ENCODE data around the gene LYSMD2.
A peak's percentile ranks its signal among the peaks of the same experiment; 100 is the strongest.

Gene LYSMD2

DNA sequence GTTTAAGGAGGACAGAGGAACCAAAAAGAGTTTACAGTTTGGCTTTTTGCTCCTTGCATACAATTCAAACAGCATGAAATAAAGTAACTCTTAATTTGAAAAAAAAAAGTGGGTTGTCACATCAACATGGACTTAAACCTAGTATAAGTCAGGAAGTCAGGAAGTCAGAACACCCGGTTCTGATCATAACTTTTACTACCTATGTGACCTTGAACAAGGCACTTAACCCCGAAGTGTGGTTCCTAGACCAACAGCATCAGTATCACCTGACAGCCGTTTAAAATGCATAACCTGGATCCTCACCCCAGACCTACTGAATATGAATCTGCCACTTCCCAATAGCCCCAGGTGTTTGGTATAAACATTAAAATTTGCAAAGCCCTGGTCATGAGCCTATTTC is 18.7 kb downstream of the LYSMD2 start:
- no peak for DNase-seq

DNA sequence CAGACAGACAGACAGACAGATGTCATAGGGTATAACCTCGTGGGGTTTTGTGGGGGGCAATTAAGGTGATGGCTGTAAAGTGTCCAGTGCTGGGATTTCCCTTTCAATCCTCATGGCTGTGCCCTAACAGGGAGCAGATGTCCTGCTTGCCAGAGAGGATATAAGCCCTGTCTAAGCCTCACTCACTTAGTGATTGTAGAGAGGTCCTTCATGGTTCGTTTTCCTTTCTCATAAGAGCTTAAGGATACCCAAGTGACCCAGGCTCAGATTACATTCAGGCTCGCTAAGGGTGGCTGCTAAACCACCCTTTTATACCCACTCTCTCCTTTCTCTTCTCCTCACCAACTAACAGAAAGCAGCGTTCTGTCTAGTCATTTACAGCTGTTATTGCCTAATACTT is 19.2 kb downstream of the LYSMD2 start:
- DNase-seq: peak; percentile 45

DNA sequence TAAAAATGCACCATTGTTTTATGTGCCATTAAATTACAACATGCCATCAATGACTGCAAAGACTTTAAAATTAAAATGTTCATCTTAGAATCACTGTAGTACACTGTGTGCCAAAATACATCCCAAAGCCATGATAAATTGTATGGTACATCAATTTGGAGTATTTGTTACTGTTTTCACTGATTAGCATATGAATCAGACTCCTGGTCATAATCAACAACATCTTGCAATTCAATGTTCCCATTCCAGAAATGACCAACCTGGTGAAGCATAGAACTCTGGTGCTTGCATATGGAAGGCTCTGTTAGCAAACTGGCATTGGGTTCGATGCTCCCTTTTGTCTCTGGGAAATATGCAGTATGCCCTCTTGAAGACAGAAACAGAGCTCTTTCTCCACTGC is 22.5 kb downstream of the LYSMD2 start:
- DNase-seq: no peak

DNA sequence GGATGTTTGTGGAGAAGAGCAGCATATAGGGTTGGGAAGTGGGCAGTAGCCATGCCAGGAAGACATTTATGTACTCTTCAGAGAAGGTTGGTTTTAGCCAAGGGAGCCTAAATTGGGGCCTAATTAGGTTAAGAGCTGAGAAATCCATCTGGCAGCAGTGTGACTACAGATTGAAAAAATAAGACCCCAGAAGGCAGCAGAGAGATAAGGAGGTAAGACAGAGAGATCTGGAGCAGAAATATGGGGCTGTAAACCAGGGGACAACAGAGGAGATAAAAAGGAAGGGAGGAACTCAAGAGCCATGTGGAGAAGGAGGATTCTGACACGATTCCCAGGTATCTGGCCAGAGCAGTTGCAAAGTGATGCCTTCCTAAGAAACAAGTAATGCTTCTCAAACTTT is 23.3 kb downstream of the LYSMD2 start:
- DNase-seq: no peak

DNA sequence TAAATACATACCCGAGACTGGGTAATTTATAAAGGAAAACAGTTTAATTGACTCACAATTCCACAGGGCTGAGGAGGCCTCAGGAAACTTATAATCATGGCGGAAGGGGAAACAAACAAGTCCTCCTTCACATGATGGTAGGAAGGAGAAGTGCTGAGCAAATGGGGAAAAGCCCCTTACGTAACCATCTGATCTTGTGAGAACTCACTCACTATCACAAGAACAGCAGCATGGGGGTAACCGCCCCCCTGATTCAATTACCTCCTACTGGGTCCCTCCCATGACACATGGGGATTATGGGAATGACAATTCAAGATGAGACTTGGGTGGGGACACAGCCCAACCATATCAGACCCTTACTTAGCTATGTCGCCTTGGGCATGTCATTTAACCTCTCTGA is 28.4 kb downstream of the LYSMD2 start:
- peak; percentile 34 for DNase-seq

DNA sequence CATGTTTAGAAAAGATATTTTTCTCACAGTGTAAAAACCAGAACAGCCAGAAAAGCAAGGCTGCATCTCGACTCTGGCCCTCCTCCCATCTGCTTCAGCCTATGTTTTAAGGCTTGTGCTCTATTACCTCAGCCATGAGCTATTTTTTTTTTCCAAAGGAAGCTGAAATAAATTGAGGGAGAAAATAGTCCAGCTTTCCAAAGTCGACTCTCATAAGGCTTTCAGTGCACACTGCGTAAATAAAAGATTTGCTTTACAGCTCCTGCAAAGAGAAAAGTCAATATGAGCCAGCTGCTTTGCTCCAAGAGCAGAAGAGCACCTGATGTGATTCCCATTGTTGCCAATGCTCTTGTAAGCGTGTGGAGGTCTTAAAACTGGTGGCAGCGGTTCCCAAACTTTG is 29.4 kb downstream of the LYSMD2 start:
- DNase-seq: peak; percentile 91

DNA sequence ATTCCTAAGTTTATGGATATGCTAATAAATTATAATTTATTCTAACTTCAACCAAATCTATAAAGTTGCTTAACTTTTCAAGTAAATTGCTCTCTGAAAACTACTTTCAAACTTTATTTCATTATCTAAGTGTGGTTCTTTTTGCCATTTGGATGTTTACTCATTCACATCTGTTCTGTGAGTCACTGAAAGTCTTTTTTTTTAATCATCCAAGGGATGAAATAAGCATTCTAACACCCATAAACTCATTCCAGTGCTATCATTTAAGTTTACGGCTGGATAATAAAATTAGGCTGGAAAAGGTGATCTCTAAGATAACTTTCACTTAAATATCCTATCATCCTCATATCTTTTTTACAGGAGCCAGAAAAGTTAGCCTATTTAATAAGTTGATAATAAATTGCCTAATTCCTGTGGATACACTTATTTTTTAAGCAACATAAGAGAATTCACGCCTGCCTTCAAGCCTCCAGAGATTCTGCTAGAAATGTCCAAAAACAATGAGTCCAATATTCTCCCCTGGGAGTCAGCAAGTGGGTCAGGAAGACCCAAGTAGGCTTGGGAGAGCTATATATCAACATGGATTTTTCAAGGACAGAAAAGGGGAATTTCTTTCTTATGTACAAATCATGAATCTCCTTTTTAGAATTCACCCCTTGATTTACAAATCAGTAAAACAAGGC is 30.4 kb downstream of the LYSMD2 start:
- peak; percentile 16 for DNase-seq

DNA sequence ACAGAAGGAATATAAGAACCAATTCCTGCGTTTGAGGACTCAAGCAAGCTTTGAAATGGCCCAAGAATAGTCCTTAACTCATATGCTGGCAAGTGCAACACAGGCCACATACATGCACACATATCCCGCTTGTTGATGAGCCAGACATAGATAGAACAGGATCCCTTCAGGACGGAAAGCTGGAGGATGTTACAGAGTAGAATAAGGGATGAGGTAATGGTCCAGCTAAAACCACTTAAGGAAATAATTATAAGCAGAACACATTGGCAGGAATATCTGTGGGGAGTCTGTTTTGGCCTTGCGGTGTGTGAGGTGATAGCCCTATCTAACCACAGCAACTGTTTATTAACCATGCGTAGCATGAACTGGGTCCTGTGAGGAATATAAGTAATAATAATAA is 31.2 kb downstream of the LYSMD2 start:
- DNase-seq: no peak

DNA sequence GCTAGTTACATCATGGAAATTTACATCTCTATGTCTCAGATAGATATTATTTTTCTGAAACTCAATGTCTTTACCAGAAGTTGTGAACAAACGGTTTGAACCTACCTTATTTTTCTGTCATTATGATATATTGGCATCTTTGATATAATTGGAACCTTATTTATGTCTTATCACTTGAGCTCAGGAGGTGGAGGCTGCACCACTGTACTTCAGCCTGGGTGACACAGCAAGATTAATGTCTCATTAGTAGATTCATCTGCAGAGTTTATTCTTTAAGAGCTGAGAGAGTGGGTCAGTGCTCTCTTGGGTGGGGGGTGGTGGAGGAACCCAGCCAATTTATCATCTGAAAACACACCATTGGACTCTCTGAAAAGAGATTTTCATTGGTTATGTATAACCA is 34.7 kb downstream of the LYSMD2 start:
- DNase-seq: no peak

DNA sequence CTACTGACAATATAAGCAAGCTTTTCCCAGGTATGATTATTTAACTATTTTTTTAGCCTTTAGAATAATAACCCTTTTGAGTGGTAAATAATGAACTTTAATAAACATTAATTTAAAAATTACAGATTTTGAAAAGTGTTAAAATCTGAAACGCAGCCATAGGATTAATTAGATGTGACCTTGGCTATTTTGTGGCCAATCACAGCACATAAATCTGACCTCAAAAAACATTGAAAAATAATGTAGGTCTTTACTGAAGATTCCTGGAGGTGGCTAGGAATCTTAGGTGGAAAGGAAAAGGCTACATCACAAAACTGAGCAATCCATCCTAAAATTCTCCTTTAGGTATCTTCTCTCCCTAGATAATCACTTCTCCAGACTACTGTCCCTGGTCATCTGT is 38.1 kb downstream of the LYSMD2 start:
- no peak for DNase-seq

DNA sequence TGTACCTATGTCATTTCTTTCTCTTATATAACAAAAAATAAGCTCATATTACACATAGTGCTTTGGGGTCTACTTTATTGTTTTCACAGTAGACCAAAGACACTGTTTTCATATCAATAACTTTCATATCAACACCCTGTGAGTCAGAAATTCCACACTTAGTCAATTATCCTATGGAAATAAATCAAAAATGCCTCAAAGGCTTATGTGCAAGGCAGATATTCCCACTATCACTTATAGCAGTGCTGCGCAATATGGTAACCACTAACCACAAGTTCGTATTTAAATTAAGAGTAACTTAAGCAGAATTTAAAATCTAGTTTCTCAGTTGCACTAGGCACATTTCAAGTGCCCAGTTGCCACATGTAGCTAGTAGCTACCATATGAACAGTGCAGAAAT is 40.3 kb downstream of the LYSMD2 start:
- DNase-seq: no peak

DNA sequence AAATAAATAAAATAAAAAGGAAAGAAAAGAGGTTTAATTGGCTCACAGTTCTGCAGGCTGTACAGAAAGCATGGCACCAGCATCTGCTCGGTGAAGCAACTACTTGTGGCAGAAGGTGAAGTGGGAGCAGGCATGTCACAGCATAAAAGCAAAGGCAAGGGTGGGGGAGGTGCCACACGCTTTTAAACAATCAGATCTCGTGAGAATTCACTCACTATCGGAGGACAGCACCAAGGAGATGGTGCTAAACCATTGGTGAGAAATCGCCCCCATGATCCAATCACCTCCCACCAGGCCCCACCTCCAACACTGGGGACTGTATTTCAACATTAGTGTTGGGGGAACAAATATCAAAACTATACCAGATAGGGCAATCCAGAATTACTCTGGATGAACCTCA is 40.9 kb downstream of the LYSMD2 start:
- DNase-seq: no peak

DNA sequence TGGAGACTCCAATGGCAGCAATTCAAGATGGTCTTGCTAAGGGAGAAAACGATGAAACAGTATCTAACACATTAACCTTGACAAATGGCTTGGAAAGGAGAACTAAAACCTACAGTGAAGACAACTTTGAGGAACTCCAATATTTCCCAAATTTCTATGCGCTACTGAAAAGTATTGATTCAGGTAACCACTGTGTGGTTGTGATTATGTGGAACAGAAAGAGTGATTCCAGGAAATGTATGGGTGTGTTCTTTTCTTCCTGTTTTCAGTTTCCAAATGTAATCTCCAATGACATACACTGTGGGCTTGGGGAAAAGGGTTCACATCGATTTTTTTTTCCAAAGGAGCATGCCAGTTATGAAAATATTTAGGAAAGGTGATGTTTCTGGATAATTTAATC is 45.3 kb downstream of the LYSMD2 start:
- no peak for DNase-seq

DNA sequence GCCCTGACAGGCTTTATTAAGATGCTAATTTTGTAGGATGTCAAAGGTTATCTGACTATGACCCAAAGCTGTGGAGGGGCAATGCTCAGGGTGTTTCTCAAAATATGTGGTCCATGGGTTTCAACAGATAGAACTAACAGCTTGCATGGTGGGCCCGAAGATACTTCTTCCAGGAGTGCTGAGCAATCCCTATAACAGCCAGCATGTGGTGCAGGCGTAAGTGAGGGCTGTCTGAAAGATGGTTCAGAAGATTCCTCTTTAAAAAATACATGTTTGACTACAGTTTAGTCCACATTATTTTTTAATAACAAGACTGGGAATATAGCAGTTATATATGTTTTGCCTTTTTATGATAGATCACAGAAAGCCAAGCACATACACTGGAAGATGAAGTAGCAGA is 48.6 kb downstream of the LYSMD2 start:
- no peak for DNase-seq

DNA sequence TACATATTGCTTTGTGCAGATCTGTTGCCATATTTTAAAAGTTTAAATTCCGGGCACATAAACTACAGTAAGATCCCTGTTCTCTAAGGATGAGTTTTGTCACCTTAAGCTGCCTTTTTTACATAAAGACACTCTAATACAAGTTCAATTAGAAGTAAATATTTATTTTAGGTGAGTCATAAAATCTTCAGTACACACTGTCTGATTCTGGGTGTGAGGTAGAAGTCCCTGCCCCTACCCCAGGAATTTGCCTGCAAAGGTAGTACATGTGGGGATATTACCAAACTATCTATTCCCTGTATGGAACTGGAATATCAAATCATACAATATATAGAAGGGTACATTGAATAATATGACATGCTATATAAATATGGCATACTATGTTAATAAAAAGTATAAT is 49.9 kb downstream of the LYSMD2 start:
- DNase-seq: peak; percentile 53

DNA sequence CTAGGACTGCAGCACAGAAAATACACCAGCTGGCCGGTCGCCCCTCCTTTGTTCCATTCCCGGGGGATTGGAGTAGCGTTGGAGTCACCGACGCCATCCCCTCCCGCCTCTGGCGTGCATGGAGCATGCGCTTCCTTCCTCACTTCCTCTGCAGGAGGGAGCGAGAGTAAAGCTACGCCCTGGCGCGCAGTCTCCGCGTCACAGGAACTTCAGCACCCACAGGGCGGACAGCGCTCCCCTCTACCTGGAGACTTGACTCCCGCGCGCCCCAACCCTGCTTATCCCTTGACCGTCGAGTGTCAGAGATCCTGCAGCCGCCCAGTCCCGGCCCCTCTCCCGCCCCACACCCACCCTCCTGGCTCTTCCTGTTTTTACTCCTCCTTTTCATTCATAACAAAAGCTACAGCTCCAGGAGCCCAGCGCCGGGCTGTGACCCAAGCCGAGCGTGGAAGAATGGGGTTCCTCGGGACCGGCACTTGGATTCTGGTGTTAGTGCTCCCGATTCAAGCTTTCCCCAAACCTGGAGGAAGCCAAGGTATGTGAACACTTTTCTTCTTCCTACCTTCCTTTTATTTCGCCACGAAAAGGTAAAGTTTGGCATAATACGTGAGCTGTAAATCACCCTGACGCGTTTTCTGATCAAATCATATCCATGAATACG is 56.0 kb downstream of the LYSMD2 start, which contains the start of gene SCG3:
SCG3 (plus strand) TSS at position 201 of the 661 bp plus-strand sequence; CDS start at position 454, 253 bp downstream.
- peak; percentile 91 for DNase-seq

DNA sequence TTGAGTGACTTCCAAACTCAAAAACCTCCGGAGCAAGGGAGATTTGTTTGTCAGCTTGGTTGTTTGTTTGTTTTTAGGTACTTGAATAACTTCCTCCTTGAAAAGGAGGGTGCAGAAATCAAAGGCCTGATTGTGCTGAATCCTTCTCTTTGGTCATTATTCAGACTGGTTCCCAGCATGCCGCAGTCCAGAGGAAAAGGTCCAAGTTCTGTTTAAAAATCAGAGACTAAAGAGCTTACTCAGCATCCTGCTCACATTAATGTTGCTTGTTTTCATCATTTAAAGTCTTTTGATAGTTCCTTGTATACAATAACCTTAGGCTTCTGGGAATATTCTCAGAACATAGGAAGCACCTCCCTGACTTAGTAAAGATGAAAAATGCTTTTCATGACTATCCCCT is 57.1 kb downstream of the LYSMD2 start:
- DNase-seq: peak; percentile 17

DNA sequence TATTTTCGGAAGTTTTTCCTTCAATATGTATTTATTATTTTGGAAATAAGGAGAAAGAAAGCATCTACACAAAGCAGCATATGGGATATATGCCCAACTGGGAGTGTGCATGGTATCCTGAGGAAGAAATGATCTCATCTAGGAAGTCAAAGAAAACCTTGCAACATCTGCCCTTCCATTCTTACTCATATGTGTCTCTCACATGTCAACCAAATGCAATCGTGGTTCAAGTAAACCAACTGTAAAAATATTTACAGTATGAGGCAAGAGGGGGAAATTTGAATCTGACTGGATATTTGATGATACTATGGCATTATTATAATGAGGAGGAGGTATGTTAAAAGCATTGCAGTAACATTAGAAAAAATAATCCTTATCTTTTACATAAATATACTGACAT is 59.4 kb downstream of the LYSMD2 start:
- no peak for DNase-seq

DNA sequence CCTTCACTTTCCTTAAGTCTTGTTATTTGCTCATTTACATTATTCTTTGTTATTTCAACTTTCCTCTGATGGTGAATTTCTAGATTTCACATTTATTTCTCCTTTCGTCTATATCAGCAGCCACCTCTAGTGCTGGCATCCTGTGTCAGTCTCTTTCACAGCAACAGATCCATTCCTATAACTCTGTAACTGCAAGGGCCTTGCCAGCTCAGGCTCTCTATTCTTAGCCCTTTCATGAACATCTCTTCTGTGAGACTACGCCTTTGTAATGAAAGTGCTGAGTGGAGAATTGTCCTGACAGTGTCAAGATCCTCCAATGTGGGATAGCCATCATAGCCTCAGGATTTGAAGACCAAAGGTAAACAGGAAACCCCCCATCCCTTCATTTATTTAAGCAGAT is 60.0 kb downstream of the LYSMD2 start:
- DNase-seq: no peak

DNA sequence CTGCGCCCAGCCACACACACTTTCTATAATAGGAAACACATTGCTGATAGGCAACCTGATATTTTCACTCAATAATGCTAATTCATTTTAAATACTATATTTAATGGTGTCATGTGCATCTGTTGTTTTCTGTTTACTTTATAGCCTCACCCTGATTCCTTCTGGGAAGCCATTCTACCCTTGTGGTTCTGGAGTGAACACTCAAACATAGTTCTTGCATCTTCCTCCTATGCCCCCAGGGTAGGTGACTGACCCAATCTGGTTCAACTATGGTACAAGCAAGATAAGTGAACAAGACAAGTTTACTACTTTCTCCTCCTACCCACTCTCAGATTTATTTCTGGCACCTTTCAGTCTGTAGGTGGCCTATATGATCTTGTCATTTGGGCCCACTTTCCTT is 60.4 kb downstream of the LYSMD2 start:
- no peak for DNase-seq

DNA sequence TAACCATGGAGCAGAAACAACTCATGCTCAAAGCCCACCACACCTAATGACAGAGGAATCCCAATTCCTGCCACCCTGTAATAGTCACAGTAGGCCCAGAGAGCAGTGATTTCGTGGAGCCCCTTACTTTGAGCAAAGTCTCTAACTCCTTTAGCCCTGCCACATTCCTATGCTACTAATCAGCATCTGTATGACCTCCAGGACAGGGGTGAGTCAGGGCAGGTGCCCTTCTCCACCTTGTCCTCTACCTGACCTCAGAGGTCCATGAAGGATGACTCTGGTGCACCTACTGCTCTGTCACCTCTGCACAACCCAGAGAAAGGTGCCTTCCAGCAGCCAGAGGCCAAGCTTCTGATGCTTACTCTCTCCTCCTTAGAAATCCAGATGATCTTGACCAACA is 62.2 kb downstream of the LYSMD2 start:
- DNase-seq: no peak
